ENCODE measurements around the gene WWTR1. TPM values are rescaled to one million over a fixed set of nuclear protein-coding genes. Genes with fewer than 3 reads are reported as not detected.

WWTR1 gene
- total and polyA plus RNA-seq, 2 of the 8 experiments (the other 6 are each of a cell fraction or from before 2014, with no cell fraction given): 15.7 to 18.6 TPM

- TF ChIP-seq TAF7 (optimal IDR thresholded peaks at IDR 0.05; ENCODE audit: borderline replicate concordance, low read depth, low read length) (no peak), RBBP5 (IDR thresholded peaks at IDR 0.05; ENCODE audit: borderline replicate concordance, low read depth, low read length) (no peak), SIX5 (IDR thresholded peaks at IDR 0.05; ENCODE audit: low read depth, low read length) (no peak), BCL11A (IDR thresholded peaks at IDR 0.05; ENCODE audit: low read depth in 2 of 2, low read length in 2 of 2) (no peak)
Measured at GRCh38 chr3:149596134-149596770, 61.6 kb downstream of the WWTR1 start (continued).
